Activated CD4-positive, alpha-beta T cell treated with anti-CD3 and anti-CD28 coated beads, Interleukin-2, amount 50 U/mL, for 24 hours (primary cell): ENCODE data around the gene COX4I2.
A peak's percentile ranks its signal among the peaks of the same experiment; 100 is the strongest.

Experiments
- DNase-seq, 2 donors: peaks; one replicate each; pipeline ENCODE4 v3.0.0-alpha.2; 2020; ENCODE audit warnings: low read depth in 1 of 2, low spot score in 1 of 2

The COX4I2 gene

GRCh38 chr20:31675828-31676608 lies 38.3 kb downstream of the COX4I2 start:
- DNase-seq: peak in 1 of 2 donors; percentile 49

- DNase-seq: no peak
These were observed 38.9 kb downstream of the COX4I2 start for GRCh38 chr20:31676609-31676989.

- no peak for DNase-seq
These were observed 40.0 kb downstream of the COX4I2 start for GRCh38 chr20:31677553-31678260.

GRCh38 chr20:31678389-31679356 lies 41.0 kb downstream of the COX4I2 start:
- no peak for DNase-seq

GRCh38 chr20:31679357-31680285 lies 41.9 kb downstream of the COX4I2 start:
- no peak for DNase-seq

GRCh38 chr20:31680286-31681127 lies 42.8 kb downstream of the COX4I2 start:
- DNase-seq: no peak

GRCh38 chr20:31681128-31681727 lies 43.5 kb downstream of the COX4I2 start:
- DNase-seq: no peak

GRCh38 chr20:31681769-31682168 lies 44.1 kb downstream of the COX4I2 start:
- no peak for DNase-seq

- no peak for DNase-seq
These were observed 44.6 kb downstream of the COX4I2 start for GRCh38 chr20:31682352-31682751.

- DNase-seq: no peak
These were observed 45.2 kb downstream of the COX4I2 start for GRCh38 chr20:31682927-31683326.

- DNase-seq: no peak
These were observed 46.7 kb downstream of the COX4I2 start for GRCh38 chr20:31684153-31685015.

- no peak for DNase-seq
These were observed 48.3 kb downstream of the COX4I2 start for GRCh38 chr20:31685853-31686643.

- DNase-seq: no peak
These were observed 50.1 kb downstream of the COX4I2 start for GRCh38 chr20:31687777-31688176.

- DNase-seq: no peak
These were observed 51.4 kb downstream of the COX4I2 start for GRCh38 chr20:31689141-31689540.

- no peak for DNase-seq
These were observed 52.5 kb downstream of the COX4I2 start for GRCh38 chr20:31690124-31690666.

GRCh38 chr20:31691646-31692275 lies 54.0 kb downstream of the COX4I2 start:
- no peak for DNase-seq

- DNase-seq: no peak
These were observed 55.7 kb downstream of the COX4I2 start for GRCh38 chr20:31693402-31693801.
